ENCODE data around the gene FADS2.

FADS2 gene

DNA sequence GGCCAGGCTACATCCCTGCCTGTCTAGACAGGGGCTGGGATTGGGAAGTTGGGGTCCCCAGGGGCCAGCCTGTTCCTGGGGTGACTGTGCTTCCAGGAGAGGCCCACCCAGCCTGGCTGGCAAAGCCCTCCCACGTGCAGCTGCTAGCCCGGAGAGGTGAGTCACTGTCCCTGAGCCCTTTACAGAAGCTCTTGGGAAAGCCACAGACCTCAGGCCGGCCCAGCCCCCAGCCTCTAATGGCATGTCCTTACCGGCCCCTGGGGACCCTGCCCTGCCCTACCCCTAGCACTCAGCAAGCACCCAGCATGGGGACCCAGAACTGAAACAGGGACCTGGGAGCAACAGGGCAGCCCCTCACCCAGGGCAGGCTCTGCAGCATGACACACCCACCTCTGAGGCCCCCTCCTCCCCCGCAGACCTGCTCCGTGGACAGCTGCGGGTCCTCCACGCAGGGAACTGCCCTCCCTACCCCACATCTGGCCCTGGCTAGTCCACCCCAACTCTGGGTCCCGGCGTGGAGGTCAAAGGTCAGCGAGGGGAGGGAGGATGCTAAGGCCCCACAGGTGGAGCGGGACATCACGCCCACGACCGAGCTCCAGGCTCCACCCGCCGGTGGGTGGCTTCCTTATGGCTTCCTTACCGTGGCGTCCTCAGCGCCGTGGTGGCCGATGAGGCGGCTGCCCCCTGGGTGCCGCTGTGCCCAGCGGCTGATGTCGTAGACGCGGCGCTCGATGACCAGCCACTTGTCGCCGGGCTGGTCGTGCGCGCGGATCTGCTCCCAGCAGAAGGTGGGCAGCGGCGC is 62.6 kb downstream of the FADS2 start:
- DNase-seq = peak; percentile 30

DNA sequence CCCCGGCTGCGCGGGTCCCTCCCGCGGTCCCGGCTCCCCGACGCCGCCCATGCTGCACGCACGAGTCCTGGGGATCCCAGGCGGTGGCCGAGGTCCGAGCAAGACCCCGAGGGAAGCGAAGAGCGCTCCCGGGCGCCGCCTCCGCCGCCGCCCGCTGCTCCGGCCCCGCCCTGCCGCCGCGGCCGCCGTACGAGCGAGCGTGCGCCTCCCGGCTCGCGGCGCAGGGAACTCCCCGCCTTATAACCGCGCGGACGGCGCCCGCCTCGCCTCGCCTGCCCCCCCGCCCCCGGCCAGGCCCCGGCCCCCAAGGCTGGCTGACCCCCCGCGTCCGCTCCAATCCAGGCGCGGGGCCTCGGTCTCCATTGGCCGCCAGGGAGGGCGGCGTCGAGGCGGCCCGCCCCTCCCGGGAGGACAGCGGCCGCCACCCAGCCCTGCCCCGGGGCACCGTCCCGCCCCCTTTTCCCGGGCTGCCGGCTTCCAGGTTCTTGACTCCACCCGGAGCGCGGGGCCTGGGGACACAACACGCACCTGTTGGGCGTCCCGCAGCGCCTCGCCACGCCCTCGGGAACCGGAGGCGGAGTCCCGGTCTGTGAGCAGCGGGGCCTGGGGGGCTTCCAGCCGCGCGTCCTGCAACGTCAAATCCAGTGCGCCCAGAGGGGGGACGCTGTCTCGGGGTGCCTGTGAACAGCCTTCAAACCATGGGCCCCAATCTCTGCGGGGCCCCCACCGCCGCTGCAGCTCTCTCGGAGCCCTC is 63.4 kb downstream of the FADS2 start, which contains the start of gene FADS3:
TSS of gene FADS3 (minus strand) at position 215 of the 754 bp plus-strand sequence. CDS start at position 51, 164 bp downstream.
- peak; percentile 85 for DNase-seq

DNA sequence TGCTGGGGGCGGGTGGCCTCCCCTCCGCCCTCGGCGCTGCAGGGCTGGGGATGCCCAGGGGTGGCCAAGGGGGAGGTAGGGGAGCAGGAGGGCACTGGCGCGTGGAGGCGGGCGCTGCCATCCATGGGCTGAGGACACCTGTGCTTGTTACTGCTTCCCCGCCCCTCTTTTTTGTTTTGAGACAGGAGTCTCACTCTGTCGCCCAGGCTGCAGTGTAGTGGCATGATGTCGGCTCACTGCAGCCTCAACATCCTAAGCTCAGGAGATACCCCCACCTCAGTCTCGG is 63.9 kb downstream of the FADS2 start:
- DNase-seq = no peak

DNA sequence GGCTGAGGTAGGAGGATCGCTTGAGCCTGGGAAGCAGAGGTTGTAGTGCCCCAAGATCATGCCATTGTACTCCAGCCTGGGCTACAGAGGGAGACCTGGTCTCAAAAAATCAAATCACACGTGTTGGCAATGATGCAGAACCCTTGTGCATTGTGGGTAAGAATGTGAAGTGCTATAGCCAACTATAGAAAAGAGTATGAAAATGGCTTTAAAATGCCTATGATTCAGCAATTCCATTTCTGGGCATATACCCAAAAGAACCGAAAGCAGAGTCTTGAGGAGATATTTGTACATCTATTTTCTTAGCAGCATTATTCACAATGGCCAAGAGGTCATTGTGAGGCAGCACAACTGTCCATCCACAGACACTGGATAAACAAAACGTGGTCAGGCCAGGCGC is 65.9 kb downstream of the FADS2 start:
- no peak for DNase-seq

DNA sequence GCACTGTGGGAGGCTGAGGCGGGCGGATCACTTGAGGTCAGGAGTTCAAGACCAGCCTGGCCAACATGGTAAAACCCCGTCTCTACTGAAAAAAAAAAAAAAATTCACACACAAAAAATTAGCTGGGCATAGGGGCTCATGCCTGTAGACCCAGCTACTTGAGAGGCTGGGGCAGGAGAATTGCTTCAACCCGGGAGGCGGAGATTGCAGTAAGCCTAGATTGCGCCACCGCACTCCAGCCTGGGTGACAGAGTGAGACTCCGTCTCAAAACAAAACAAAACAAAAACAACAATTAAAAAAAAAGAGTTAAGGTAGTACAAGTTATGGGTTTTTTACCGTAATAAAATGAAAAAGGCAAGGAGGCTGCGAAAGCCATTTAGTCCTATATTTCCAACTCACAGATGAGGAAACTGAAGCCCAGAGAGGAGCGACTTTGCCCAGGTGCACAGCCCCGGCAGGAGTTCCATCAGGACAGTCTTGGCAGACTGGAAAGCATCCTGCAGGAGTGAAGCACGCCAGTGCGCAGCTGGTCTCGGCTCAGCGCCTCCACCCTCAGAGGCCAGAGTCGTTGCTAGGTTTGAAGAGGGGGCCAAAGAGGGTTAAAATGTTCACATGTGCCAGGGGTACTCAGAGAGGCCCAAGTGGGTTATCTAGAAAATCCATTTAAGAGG is 67.1 kb downstream of the FADS2 start:
- DNase-seq = no peak

DNA sequence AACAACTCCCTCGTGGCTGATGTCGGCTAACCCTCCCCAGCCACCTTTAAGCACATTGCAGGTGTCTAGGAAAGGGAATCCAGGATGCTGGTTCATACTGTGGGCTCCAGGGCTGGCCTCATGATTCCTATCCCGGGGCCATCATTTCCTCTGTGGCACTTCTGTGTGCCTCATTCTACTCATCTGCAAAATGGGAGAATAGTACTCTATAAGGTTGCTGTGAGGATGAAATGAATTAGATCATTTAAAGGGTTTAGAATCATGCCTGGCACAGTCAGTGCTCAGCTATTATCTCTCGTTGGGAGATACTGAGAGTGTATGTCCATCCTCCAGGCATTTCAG is 67.6 kb downstream of the FADS2 start:
- no peak for DNase-seq

DNA sequence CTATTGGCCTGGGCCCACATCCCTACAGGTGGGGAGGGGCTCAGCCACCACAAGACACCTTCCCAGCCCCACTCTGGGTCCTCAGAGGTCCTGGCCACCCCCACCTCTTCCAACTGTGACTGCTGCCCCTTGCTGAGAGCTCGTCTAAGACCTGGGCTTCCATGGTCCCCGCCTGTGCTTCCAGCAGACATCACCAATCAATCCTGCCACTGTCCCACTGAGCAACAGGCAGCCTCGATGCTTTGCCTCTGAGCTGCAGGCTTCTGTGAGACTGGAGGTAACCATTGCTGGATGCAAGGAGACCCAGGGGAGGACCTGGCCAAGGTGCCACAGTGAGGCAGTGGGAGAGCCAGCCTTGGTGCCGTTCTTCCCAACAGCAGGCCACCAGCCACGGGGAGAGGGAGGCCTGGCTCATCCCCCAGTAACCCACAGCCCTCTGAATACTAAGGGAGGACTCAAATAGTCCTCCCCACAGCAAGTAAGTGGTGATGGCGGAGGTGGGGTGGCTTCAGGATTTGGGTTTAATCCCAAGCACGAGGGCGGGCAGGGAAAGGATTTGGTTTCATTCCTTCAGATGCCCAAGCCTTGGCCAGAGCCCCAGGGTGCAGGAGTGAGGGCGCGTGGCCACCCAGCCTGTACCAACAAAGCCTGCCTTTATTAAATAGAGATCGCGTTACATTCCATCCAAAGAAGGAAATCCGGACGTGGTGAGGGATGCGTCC is 68.7 kb downstream of the FADS2 start:
- DNase-seq = no peak

DNA sequence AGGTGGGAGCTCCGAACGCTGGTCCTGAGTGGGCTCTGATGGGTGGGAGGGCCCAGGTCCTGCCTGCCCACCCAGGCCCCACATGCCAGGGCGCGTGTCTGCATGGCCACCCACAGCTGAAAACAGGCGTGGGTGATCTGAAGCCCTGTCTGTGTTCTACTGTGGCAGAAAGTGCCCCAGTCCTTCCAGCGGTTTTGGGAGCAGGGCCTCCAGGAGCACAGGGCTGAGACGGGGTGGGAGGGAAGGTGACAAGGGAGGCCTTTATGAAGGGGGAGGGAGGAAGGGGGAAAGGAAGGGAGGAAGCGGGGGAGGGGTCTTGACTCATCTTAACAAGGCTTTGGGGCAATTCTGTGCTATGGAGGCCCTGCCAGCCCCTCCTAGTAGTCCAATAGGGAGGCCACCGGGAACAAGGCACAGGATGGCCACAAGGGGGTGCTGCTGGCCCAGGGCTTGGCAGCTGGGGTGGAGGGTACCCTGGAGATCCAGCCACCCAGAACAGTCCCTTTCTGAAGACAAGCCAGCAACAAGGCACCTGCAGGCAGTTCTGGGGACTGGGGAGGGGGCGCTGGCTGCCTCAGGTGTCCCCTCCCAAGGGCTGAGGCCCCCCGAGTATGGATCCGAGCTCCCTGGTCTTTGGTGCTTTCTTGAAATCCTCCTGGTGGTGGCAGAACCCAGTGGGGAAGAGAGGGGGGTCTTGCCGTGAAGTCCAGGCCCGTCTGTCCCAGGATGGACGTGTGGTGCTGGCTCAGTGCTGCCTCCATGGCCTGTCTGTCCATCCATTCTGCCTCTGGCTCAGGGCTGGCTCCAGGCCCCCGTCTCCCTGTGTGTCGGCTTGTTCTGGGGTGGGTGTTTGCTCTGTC is 69.5 kb downstream of the FADS2 start:
- DNase-seq = peak; percentile 75

DNA sequence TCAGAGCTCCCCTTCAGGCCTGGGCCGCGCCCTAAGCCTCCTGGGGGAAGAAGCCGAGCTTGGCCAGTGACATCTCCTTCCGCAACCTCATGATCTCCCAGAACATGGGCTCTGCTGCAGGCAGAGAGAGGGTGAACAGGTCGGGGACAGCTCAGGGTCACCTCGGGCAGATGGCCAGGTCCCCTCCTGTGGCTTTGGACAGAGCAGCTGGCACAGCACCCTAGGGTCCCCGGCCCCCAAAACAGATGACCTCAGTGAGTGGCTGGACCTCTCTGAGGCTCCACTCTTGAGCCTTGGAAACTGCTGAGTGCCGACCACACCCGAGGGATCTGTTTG is 70.1 kb downstream of the FADS2 start:
- no peak for DNase-seq

DNA sequence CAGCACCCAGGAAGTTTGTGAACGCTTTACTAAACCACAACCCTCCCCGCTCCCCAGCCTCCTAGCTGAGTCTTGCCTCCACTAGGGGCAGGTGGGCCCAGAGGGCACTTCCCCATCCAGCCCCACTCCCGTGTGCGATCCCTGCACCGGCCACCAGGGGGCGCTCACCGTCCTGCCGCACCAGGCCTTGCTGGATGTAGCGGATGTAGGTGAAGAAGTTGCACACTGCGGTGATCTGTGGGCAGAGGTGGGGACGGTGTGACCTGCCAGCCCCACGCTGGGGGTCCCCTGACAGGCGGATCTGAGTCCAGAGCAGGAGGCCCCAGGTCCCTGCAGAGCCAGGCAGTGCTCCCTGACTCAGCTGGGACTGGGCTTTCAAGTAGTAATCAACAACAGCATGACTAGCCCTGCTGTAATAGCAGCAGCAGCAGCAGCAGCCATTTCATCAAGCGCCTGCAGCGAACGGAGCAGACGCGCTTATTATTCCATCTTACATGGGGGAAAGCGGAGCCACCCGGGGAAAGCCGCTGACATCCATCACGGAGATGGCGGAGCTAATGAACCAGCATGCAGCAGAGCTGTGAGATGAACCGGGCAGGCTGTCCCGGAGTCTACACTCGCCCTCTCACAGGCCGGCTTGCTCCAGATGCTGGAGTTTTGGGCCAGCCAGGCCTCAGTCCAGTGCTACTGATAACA is 71.2 kb downstream of the FADS2 start:
- peak; percentile 92 for DNase-seq

DNA sequence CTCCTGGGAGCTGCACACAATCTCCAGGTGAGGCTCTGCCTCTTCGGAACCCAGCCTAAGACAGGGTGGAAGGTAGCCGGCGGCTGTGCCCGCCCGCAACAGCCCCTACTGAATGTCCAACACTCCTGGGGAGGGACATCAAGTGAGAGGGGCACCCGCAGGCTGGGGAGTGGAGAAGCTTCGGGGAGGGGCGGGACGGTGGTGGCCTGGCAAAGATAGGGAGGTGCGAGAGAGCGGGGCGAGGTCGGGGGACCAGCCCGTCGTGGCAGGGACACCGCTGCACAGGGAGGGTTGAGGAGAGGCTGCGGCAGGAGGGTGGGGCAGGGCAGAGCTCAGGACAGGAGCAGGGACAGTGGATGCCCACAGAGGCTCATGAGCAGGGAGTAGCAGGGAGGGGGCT is 72.2 kb downstream of the FADS2 start:
- no peak for DNase-seq

DNA sequence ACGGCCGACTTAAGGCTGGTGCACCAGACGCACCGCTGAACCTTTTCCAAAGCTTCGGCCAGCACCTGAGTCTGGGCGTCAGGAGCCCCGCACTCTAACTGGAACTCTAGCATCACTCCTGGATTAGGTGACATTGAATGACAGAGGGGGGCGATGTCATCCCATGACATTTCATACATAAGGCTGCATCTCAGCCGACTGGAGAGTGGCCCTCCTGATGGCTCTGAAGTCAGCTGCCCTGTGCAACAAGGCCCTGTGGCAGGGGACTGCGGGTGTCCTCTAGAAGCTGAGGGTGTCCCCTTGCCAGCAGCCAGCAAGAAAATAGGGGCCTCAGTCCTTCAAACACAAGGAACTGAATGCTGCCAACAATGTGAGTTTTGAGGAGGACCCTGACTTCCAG is 73.3 kb downstream of the FADS2 start:
- DNase-seq = no peak

DNA sequence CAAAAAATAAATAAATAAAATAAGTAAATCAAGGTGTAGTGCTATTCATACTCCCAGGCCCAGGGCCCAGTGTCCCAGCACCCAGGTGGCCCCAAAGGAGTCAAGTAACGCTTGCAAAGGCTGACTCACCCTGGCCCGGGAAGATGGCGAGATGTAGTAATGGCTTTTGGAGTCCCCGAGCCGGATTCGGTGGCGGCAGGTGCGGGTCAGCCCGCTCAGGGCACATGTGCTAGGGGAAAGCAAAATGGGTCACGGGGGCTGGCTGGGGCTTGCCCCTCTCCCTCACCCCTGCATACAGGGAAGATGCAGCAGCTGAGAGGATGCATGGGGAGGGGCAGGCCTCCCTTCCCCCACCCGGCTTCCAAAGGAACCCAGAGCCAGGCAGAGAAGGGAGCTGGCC is 74.2 kb downstream of the FADS2 start:
- DNase-seq = no peak

DNA sequence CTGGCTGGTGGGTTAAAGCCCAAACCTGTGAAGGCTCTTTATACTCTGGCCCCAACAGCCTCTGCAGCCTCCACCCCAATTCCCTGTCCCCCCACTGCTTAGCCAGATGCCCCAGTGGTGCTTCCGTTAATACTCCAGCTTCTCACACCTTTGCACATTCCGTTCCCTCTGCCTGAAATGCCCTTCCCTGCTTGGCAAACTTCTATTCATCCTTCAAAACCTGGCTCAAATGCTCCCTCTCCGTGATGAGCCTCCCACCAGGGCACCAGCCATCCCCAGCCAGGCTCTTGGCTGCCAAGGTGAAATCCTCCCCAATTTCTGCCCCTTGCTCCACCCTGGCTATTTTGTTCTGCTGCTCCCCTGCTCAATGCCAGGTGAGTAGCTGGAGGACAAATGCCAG is 75.7 kb downstream of the FADS2 start:
- DNase-seq = no peak

DNA sequence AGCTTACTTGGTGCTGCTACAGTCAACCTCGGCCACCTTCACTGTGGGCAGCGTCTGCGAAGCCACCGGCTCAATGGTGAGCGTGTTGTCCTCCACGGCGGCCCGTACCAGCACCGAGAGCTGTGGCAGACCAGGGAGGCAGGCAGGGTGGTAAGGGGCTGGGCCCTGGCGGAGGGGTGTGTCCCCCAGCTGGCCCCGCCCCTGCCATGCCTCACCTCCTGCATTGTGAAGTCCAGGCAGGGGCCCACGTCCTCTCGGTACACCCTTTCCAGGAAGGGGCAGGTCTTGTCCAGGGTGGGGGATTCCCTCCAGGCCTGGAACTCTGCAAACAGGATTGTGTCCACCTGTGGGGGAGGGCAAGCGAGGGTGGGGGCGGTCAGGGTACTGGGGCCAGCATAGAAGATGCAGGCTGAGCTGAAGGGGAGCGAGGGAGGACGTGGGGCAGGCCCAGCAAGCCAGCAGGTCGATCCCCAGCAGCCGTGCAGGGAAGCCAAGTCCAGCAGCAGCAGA is 76.5 kb downstream of the FADS2 start:
- no peak for DNase-seq

DNA sequence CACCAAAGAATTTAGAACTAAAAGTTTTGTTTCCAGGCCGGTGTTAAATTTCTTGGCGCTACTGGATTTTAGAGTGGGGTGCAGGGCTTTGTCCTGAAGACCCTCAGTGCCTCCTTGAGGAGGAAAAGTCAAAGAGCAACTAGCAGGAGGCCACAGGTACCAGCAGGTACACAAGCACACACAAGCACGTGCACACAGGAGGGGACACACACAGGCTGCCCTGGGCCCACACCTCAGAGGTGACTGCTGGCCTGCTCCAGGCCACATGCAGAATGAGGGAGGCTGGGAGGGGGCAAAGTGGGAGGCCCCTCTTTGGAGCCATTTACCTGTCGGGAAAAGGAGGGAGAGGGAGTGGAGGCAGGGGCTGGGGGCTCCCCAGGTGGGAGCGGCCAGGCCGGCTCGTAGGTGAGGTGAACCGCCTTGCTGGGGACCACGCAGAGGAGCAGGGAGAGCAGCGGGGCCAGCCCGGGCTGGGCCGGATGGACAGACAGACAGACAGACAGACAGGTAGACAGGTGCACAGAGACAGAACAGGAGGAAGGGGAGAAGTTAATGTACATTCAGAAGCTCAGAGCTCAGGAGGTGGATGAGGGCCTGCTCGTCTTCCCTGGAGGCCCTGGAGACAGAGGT is 77.1 kb downstream of the FADS2 start:
- DNase-seq = no peak

DNA sequence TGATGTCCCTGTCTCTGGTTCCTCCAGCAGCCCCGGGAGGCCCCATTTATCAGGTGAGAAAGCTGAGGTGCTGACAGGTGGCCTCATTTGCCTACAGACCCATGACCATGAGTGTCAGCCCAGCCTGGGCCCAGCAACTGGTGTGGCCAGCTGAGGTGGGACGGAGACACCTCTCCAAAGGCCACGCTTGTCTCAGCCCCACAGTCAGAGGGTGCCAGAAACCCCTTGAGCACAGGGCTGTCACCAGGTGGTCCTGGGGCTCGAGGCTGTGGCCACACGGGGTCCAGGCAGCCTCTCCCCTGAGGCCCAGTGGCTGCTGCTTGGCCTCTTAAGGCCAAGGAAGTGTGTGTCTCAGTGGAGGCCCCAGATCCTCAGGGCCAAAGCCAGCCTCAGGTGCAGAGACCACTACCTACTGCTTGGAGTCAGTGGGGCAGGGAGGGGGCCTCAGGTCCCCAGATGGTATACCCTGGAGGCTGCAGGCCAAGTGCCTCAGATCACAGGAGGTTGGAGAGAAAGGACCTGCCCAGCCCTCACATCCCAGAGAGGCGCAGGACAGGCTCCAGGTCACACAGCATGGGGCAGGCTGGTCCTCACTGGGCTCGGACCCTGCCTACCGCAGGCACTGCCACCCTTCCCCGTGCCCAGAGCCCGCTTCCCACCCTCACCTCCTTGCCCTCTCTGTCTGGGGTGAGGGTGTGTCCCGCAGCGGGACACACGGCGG is 77.9 kb downstream of the FADS2 start:
- DNase-seq = no peak

DNA sequence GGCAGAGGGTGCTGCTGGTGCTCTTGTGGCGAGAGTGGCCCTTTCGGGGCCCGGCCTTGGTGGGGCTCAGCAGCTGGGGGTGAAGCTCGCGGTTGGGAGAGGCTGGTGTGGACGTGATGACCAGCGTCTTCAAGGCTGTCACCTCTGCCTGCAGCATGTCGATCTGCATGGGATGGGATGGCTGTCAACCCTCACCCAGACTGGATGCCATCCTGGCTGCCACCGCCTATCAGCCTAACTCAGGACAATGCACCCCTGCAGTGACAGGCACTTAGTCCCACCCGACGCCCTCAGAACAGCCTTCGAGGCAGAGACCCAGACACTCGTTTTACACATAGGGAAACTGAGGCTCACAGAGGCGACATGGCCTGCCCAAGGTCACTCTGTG is 78.4 kb downstream of the FADS2 start:
- DNase-seq = no peak

DNA sequence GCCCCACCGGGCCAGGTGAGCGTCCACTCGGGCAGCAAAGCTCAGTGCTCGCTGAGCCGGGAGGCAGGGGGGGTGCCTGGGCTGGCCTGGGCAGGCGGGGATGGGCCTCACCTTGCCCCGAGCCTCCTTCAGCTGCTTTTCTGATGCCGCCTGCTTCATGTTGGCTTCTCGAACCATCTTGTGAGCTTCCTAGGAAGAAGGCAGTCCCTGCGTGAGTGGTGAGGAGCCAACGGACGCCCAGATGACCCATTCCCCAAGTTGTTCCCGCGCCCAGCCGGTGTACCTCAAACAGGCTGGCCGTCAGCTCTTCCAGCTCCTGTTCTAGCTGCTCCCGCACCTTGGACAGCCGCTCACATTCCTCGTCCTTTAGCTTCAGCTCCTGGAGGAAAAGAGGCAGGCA is 79.2 kb downstream of the FADS2 start:
- DNase-seq = no peak

DNA sequence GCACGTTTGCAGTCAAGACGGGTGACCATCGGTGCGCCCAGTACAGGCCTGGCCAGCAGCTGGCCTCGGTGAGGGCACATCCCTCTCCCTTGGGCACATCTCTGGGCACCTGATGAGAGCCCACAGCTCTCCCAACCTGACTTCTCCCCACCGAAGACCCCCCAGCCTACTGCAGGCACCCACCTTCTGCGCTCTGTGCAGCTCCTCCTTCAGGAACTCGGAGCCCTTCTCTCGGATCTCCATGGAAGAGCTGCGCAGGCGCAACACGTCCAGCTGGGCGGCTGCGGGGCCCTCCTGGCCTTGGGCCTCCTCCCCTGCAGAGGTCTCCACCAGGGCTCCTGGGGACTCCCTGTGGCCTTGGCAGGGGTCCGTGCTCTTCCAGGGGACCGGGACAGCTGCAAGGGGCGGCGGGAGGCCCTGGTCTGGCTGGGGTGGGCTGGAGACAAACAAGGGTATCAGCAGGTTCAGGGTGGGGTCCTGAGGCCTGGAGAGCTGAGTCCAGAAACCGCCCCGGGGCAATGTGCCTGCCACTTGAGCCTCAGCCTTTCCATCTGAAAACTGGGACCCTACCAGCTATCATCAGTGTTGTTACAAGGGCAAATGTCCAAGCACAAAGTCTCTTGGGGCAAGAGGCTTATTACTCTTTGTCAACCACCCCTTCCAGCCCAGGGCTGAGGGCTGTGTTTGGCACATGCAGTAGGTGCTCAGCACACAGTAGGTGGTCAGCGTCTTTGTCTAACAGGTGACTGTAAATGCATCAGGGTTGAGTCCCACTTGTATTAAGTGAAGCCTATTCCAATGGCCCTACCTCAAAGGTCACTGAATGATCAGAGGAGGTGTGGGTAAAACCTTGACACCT is 80.0 kb downstream of the FADS2 start:
- DNase-seq = no peak
